Hepatocyte (in vitro differentiated cells): Measurements from ENCODE around the gene SPPL2C.

Experiments used
- EZH2 ChIP-seq: fragments of 200-600 bp; sonication (generic); IDR thresholded peaks from 2 replicates; pipeline ENCODE4 v1.6.1; 2016; ENCODE audit warnings: antibody characterized with exemption, mild to moderate bottlenecking, borderline replicate concordance
- EZH2phosphoT487 ChIP-seq: fragments of 200-600 bp; sonication (generic); IDR thresholded peaks from one replicate; pipeline ENCODE4 v1.6.1; 2018; ENCODE audit warnings: antibody characterized with exemption, mild to moderate bottlenecking, low read depth, moderate library complexity; ENCODE audit not compliant: unreplicated experiment, severe bottlenecking
- TF ChIP-seq, protein P1 (sequence below): fragments of 200-600 bp; sonication (generic); IDR thresholded peaks from 2 replicates; pipeline ENCODE4 v1.5.1; 2016; ENCODE audit warnings: antibody characterized with exemption, mild to moderate bottlenecking; ENCODE audit not compliant: poor library complexity

DNA sequence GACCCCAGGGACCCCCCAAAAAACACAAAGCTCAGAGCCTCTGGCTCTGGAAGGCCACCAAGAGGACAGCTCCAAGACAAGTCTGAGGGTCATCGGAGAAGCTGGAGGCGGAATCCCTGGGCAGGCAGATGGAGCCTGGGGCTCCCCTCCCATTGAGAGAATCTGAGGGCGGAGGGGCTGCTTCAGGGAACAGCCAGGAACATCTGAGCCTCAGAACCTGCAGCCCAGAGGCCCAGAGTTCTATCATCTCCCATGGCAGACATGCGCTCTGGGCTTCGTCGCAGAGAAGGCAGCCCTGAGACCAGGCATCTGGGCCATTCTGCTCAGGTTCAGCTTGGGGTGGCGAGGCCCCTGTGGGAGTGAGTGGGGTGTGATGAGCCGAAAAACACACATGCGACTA lies 7.1 kb upstream of the SPPL2C start:
- TF ChIP-seq EZH2 (no peak), EZH2phosphoT487 (no peak)
- TF ChIP-seq, protein P1, sequence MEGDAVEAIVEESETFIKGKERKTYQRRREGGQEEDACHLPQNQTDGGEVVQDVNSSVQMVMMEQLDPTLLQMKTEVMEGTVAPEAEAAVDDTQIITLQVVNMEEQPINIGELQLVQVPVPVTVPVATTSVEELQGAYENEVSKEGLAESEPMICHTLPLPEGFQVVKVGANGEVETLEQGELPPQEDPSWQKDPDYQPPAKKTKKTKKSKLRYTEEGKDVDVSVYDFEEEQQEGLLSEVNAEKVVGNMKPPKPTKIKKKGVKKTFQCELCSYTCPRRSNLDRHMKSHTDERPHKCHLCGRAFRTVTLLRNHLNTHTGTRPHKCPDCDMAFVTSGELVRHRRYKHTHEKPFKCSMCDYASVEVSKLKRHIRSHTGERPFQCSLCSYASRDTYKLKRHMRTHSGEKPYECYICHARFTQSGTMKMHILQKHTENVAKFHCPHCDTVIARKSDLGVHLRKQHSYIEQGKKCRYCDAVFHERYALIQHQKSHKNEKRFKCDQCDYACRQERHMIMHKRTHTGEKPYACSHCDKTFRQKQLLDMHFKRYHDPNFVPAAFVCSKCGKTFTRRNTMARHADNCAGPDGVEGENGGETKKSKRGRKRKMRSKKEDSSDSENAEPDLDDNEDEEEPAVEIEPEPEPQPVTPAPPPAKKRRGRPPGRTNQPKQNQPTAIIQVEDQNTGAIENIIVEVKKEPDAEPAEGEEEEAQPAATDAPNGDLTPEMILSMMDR, result no peak
